Astrocyte (in vitro differentiated cells and primary cell): ENCODE results near the gene PPP2R5D. TPM values are rescaled to one million over a fixed set of nuclear protein-coding genes. Genes with fewer than 3 reads are reported as not detected.
A peak's percentile ranks its signal among the peaks of the same experiment; 100 is the strongest.

ENCODE experiments used
- DNase-seq: peaks from one replicate; pipeline ENCODE4 v3.0.0-alpha.2; 2010; ENCODE audit warnings: low read depth
- FAIRE-seq: peaks from 2 replicates; lab custom pipeline; 2011; peaks lifted over from hg19 to GRCh38; lab: Jason Lieb, UNC
- H2AFZ ChIP-seq: 2 replicates; pipeline ENCODE4 v1.6.0; 2012; ENCODE audit warnings: low read depth, low read length, inconsistent platforms
- H3K27ac ChIP-seq: 2 replicates; pipeline ENCODE4 v1.5.1; 2011; ENCODE audit warnings: low read depth, low read length, inconsistent platforms
- H3K27me3 ChIP-seq: 2 replicates; pipeline ENCODE4 v1.6.0; 2011; ENCODE audit warnings: low read length, inconsistent platforms; ENCODE audit not compliant: insufficient read depth
- H3K36me3 ChIP-seq: 2 replicates; pipeline ENCODE4 v1.5.1; 2011; ENCODE audit warnings: low read length, inconsistent platforms; ENCODE audit not compliant: insufficient read depth
- H3K4me1 ChIP-seq: 2 replicates; pipeline ENCODE4 v1.5.1; 2011; ENCODE audit warnings: low read length, inconsistent platforms; ENCODE audit not compliant: insufficient read depth
- H3K4me2 ChIP-seq: 2 replicates; pipeline ENCODE4 v1.6.0; 2012; ENCODE audit warnings: low read length, inconsistent platforms
- H3K4me3 ChIP-seq: 2 replicates; pipeline ENCODE4 v1.5.1; 2011; ENCODE audit warnings: low read depth, mild to moderate bottlenecking, low read length, inconsistent platforms; ENCODE audit not compliant: insufficient read depth
- H3K79me2 ChIP-seq: 2 replicates; pipeline ENCODE4 v1.6.0; 2012; ENCODE audit warnings: mild to moderate bottlenecking, low read length, inconsistent platforms; ENCODE audit not compliant: insufficient read depth
- H3K9ac ChIP-seq: 2 replicates; pipeline ENCODE4 v1.6.0; 2012; ENCODE audit warnings: mild to moderate bottlenecking, low read length, inconsistent platforms
- H3K9me3 ChIP-seq: 2 replicates; pipeline ENCODE4 v1.5.1; 2012; ENCODE audit warnings: low read depth, mild to moderate bottlenecking, low read length, inconsistent platforms; ENCODE audit not compliant: insufficient read depth
- H4K20me1 ChIP-seq: 2 replicates; pipeline ENCODE4 v1.6.0; 2012; ENCODE audit warnings: low read length, inconsistent platforms; ENCODE audit not compliant: insufficient read depth
- H3K27ac Mint-ChIP-seq: one replicate; pipeline ENCODE4 v1.8.0; 2021; ENCODE audit warnings: mild to moderate bottlenecking, mixed read lengths; ENCODE audit not compliant: unreplicated experiment
- H3K27me3 Mint-ChIP-seq: one replicate; pipeline ENCODE4 v1.8.0; 2021; ENCODE audit warnings: low read depth, mixed read lengths; ENCODE audit not compliant: unreplicated experiment
- H3K36me3 Mint-ChIP-seq: one replicate; pipeline ENCODE4 v1.8.0; 2021; ENCODE audit warnings: low read depth, mixed read lengths; ENCODE audit not compliant: unreplicated experiment
- H3K4me1 Mint-ChIP-seq: one replicate; pipeline ENCODE4 v1.8.0; 2021; ENCODE audit warnings: low read depth, mixed read lengths; ENCODE audit not compliant: unreplicated experiment
- H3K4me3 Mint-ChIP-seq: one replicate; pipeline ENCODE4 v1.8.0; 2021; ENCODE audit warnings: mild to moderate bottlenecking, moderate library complexity, mixed read lengths; ENCODE audit not compliant: unreplicated experiment
- H3K9me3 Mint-ChIP-seq: one replicate; pipeline ENCODE4 v1.8.0; 2021; ENCODE audit warnings: mild to moderate bottlenecking, mixed read lengths; ENCODE audit not compliant: unreplicated experiment
- CTCF ChIP-seq: IDR thresholded peaks from 2 replicates; pipeline ENCODE4 v1.5.1; 2011; ENCODE audit warnings: low read depth, mild to moderate bottlenecking, inconsistent platforms, low read length, moderate library complexity; ENCODE audit not compliant: insufficient read depth
- EZH2 ChIP-seq: IDR thresholded peaks from 2 replicates; pipeline ENCODE4 v1.6.1; 2012; ENCODE audit warnings: mild to moderate bottlenecking, low read length, inconsistent platforms; ENCODE audit not compliant: insufficient read depth
- total RNA-seq: library from RNA; stranded (reverse); gene quantifications from 2 replicates; pipeline ENCODE4 v1.2.1, GENCODE V29; 2021

Gene PPP2R5D
- total RNA-seq, 1 donor from 2014 or later: 53.0 TPM

- Histone ChIP-seq H3K4me3 (no peak overlapping the region), H2AFZ (no peak overlapping the region), H3K4me1 (peaks cover 30% of the 10 kb centered on the region), H3K27ac (no peak overlapping the region), H3K9ac (peak overlapping the region; percentile 98), H3K4me2 (peak overlapping the region; percentile 95), H3K9me3 (no peaks in the 10 kb centered on the region), H3K79me2 (peaks cover 30% of the 10 kb centered on the region), H3K36me3 (peaks cover 8% of the 10 kb centered on the region), H4K20me1 (no peaks in the 10 kb centered on the region), H3K27me3 (no peaks in the 10 kb centered on the region)
- DNase-seq (no peak), FAIRE-seq (no peak)
- H3K4me3 Mint-ChIP-seq: peak overlapping the region; percentile 96
- no peaks in the 10 kb centered on the region for H3K9me3 Mint-ChIP-seq
- H3K4me1 Mint-ChIP-seq: peaks cover 15% of the 10 kb centered on the region
- H3K36me3 Mint-ChIP-seq: peaks cover 17% of the 10 kb centered on the region
- no peaks in the 10 kb centered on the region for H3K27me3 Mint-ChIP-seq
- TF ChIP-seq CTCF (no peak), EZH2 (no peak)
- no peak overlapping the region for H3K27ac Mint-ChIP-seq
Observed at GRCh38 chr6:43060755-43061633, 76.6 kb downstream of the PPP2R5D start.

DNA sequence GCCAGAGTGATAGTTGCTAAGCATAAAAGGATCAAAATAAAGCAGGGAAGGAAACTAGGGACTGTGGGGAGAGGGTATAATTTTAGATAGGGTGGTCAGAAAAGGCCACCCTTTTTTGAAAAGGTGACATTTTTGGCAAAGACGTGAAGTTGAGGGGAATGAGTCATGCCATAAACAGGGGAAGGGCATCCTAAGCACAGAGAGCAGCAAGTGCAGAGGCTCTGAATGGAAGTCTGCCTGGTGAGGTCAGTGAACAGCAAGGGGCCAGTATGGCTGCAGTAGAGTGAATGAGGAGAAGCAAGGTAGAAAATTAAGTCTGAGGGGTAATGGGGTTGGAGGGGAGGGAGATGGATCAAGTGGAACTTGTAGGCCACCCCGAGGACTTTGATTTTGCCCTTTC is 77.5 kb downstream of the PPP2R5D start:
- Histone ChIP-seq H3K36me3 (peaks cover 8% of the 10 kb centered on the region), H3K79me2 (peaks cover 30% of the 10 kb centered on the region), H3K9me3 (no peaks in the 10 kb centered on the region), H3K27me3 (no peaks in the 10 kb centered on the region), H3K9ac (peak overlapping the region; percentile 39), H2AFZ (no peak overlapping the region), H3K4me3 (no peak overlapping the region), H3K4me2 (peak overlapping the region; percentile 95), H4K20me1 (no peaks in the 10 kb centered on the region), H3K27ac (no peak overlapping the region), H3K4me1 (peaks cover 30% of the 10 kb centered on the region)
- peaks cover 15% of the 10 kb centered on the region for H3K4me1 Mint-ChIP-seq
- FAIRE-seq (no peak), DNase-seq (peak; percentile 43)
- H3K4me3 Mint-ChIP-seq: peak overlapping the region; percentile 96
- H3K27me3 Mint-ChIP-seq: no peaks in the 10 kb centered on the region
- TF ChIP-seq EZH2 (no peak), CTCF (no peak)
- no peak overlapping the region for H3K27ac Mint-ChIP-seq
- H3K9me3 Mint-ChIP-seq: no peaks in the 10 kb centered on the region
- peaks cover 22% of the 10 kb centered on the region for H3K36me3 Mint-ChIP-seq

Other genes with a start within 250 kb of the PPP2R5D start
- gene TBCC, start 238.5 kb upstream of the PPP2R5D start, total RNA-seq: 25.8 and 27.4 TPM in 2 replicates
- gene BICRAL, start 202.5 kb upstream of the PPP2R5D start, total RNA-seq: 5.9 and 7.1 TPM in 2 replicates
- 90.1 and 92.0 TPM in 2 replicates for gene RPL7L1, start 105.0 kb upstream of the PPP2R5D start, total RNA-seq
- not detected in 2 replicates for gene PTCRA, start 68.5 kb upstream of the PPP2R5D start, total RNA-seq
- 37.1 and 37.4 TPM in 2 replicates for gene CNPY3, start 55.1 kb upstream of the PPP2R5D start, total RNA-seq
- gene GNMT, start 23.8 kb upstream of the PPP2R5D start, total RNA-seq: 0.68 TPM in 1 of 2 replicates, not detected in the other
- gene PEX6, start 5.4 kb upstream of the PPP2R5D start, total RNA-seq: 22.7 and 27.1 TPM in 2 replicates
- gene MEA1, start 29.4 kb downstream of the PPP2R5D start, total RNA-seq: 54.2 and 55.9 TPM in 2 replicates
- gene KLHDC3, start 29.7 kb downstream of the PPP2R5D start, total RNA-seq: 67.4 and 69.6 TPM in 2 replicates
- 68.6 and 77.9 TPM in 2 replicates for gene RRP36, start 37.1 kb downstream of the PPP2R5D start, total RNA-seq
- 21.2 and 26.3 TPM in 2 replicates for gene CUL7, start 69.3 kb downstream of the PPP2R5D start, total RNA-seq
- 47.4 and 59.7 TPM in 2 replicates for gene MRPL2, start 74.9 kb downstream of the PPP2R5D start, total RNA-seq
- 34.1 and 35.4 TPM in 2 replicates for gene KLC4, start 75.1 kb downstream of the PPP2R5D start, total RNA-seq
- gene PTK7, start 91.7 kb downstream of the PPP2R5D start, total RNA-seq: 506 and 728 TPM in 2 replicates
- 53.5 and 54.9 TPM in 2 replicates for gene SRF, start 186.7 kb downstream of the PPP2R5D start, total RNA-seq
- 11.1 TPM in 2 replicates for gene CUL9, start 197.6 kb downstream of the PPP2R5D start, total RNA-seq
- gene DNPH1, start 244.9 kb downstream of the PPP2R5D start, total RNA-seq: 15.1 and 17.6 TPM in 2 replicates